GM10266 (cell line): ENCODE results near the gene TMEM107.

ENCODE experiments used
- DNase-seq: peaks from one replicate; pipeline ENCODE4 v3.0.0; 2012; ENCODE audit errors: extremely low spot score
- CTCF ChIP-seq: IDR thresholded peaks from 2 replicates; pipeline ENCODE4 v1.5.1; 2012; ENCODE audit warnings: mild to moderate bottlenecking, low read depth; ENCODE audit not compliant: control insufficient read depth, insufficient read depth; ENCODE audit errors: missing control alignments

TMEM107 gene

GRCh38 chr17:8176197-8176940 lies at the start of gene TMEM107:
Gene TMEM107, minus strand, starts transcription at chr17:8176380. Its CDS starts 94 bp downstream, at chr17:8176286.
- peak; percentile 79 for DNase-seq
- TF ChIP-seq CTCF = no peak

GRCh38 chr17:8224891-8225812 lies 49.0 kb upstream of the TMEM107 start:
- no peak for TF ChIP-seq CTCF
- no peak for DNase-seq

GRCh38 chr17:8223356-8224126 lies 47.4 kb upstream of the TMEM107 start:
- DNase-seq = peak; percentile 47
- TF ChIP-seq CTCF = peak; percentile 64

GRCh38 chr17:8222630-8223355 lies 46.6 kb upstream of the TMEM107 start:
- no peak for TF ChIP-seq CTCF
- DNase-seq = peak; percentile 65

- DNase-seq = peak; percentile 38
- TF ChIP-seq CTCF = no peak
Observed at GRCh38 chr17:8222380-8222629, 46.1 kb upstream of the TMEM107 start.

GRCh38 chr17:8221663-8222379 lies 45.6 kb upstream of the TMEM107 start:
- peak; percentile 55 for DNase-seq
- no peak for TF ChIP-seq CTCF
